Breast epithelium (tissue), 3 donors: Measurements from ENCODE around the gene ATP8B4.

Experiments
- POLR2AphosphoS5 ChIP-seq, 3 donors: sonication (generic); formaldehyde crosslinking; IDR thresholded peaks; one replicate each; pipeline ENCODE4 v1.6.1; 2017; ENCODE audit warnings: antibody characterized with exemption in 3 of 3
- TF ChIP-seq, protein P1 (sequence below), 3 donors: fragments of 450-650 bp; IDR thresholded peaks; one replicate each; pipeline ENCODE4 v1.5.1; 2016 to 2017; ENCODE audit warnings: antibody characterized with exemption in 3 of 3, mild to moderate bottlenecking in 3 of 3, moderate library complexity in 3 of 3

DNA sequence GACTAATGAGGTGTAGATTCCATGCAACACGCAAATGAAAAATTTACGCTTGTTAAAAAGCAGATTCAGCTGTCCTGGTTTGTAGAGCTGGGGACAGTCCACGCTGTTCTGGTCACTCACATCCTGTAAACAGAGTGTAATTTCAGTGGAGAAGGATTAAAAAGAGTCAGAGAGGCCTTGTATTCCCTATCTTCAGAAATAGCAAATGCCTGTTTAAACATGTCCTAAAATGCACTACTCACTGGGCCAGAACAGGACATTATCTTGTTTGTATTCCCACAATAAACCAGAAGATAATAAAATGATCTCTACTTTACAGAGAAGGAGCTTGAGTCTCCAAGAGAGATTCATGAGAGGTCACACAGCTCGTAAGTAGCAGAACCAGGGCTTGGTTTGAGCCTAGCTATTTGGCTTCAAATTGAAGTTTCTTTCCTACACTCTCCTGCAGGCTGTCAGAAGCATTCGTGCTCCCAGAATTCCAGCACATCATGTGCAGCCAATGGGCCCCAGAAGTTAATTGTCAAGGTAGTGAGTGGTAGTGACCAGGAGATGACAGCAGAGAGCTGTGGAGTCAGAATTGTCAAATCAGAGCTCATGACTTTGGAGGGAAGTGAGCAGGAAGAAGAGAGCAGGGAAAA is 242.5 kb downstream of the ATP8B4 start:
- no peak for TF ChIP-seq POLR2AphosphoS5 (IDR thresholded peaks at IDR 0.05)
- TF ChIP-seq, protein P1, sequence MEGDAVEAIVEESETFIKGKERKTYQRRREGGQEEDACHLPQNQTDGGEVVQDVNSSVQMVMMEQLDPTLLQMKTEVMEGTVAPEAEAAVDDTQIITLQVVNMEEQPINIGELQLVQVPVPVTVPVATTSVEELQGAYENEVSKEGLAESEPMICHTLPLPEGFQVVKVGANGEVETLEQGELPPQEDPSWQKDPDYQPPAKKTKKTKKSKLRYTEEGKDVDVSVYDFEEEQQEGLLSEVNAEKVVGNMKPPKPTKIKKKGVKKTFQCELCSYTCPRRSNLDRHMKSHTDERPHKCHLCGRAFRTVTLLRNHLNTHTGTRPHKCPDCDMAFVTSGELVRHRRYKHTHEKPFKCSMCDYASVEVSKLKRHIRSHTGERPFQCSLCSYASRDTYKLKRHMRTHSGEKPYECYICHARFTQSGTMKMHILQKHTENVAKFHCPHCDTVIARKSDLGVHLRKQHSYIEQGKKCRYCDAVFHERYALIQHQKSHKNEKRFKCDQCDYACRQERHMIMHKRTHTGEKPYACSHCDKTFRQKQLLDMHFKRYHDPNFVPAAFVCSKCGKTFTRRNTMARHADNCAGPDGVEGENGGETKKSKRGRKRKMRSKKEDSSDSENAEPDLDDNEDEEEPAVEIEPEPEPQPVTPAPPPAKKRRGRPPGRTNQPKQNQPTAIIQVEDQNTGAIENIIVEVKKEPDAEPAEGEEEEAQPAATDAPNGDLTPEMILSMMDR (IDR thresholded peaks at IDR 0.05): peak in 1 of 3 donors; percentile 24
